Measurements from ENCODE around the gene CERS3. TPM values are rescaled to one million over a fixed set of nuclear protein-coding genes. Genes with fewer than 3 reads are reported as not detected.

The CERS3 gene
- total RNA-seq, 1 donor from 2014 or later, result not detected

GRCh38 chr15:100531823-100532327 lies 3.1 kb upstream of the CERS3 start:
- no peak for TF ChIP-seq CTCF (IDR thresholded peaks at IDR 0.05; ENCODE audit: unreplicated experiment)
- Mint-ChIP-seq H3K27ac (ENCODE audit: unreplicated experiment) (no peak overlapping the region), H3K4me1 (ENCODE audit: unreplicated experiment) (peaks cover 3% of the 10 kb centered on the region), H3K36me3 (ENCODE audit: low read depth, unreplicated experiment) (no peaks in the 10 kb centered on the region), H3K4me3 (ENCODE audit: unreplicated experiment) (no peak overlapping the region), H3K27me3 (ENCODE audit: unreplicated experiment) (no peaks in the 10 kb centered on the region), H3K9me3 (ENCODE audit: unreplicated experiment) (no peaks in the 10 kb centered on the region)
- no peak for DNase-seq (ENCODE audit: low spot score)

- H3K27ac Mint-ChIP-seq (ENCODE audit: unreplicated experiment), result no peak overlapping the region
- H3K9me3 Mint-ChIP-seq (ENCODE audit: unreplicated experiment), result no peaks in the 10 kb centered on the region
- H3K36me3 Mint-ChIP-seq (ENCODE audit: low read depth, unreplicated experiment), result no peaks in the 10 kb centered on the region
- no peak for TF ChIP-seq CTCF (IDR thresholded peaks at IDR 0.05; ENCODE audit: unreplicated experiment)
- peaks cover 3% of the 10 kb centered on the region for H3K4me1 Mint-ChIP-seq (ENCODE audit: unreplicated experiment)
- H3K4me3 Mint-ChIP-seq (ENCODE audit: unreplicated experiment), result no peak overlapping the region
- no peak for DNase-seq (ENCODE audit: low spot score)
- H3K27me3 Mint-ChIP-seq (ENCODE audit: unreplicated experiment), result no peaks in the 10 kb centered on the region
Measured at GRCh38 chr15:100531204-100531603, 2.5 kb upstream of the CERS3 start.

DNA sequence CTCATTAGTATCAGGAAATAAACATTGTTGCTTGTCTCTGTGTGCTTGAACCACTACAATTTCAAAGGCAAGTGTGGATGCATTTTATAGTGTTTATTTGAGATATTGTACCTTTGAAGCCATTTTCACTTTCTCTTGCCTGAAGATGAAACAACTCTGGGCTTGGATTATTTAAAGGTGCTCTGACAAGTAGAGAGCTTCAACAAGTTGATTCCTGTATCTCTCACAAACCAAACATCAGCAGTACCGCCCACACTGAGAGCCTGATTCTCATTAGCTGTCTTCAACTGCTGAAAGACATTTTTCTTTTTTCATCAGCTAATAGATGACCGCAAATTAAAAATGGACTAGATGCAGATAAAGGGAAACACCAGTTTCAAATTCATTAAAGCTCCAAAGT lies 806 bp upstream of the CERS3 start:
- no peaks in the 10 kb centered on the region for H3K36me3 Mint-ChIP-seq (ENCODE audit: low read depth, unreplicated experiment)
- TF ChIP-seq CTCF (IDR thresholded peaks at IDR 0.05; ENCODE audit: unreplicated experiment), result no peak
- DNase-seq (ENCODE audit: low spot score), result no peak
- H3K27me3 Mint-ChIP-seq (ENCODE audit: unreplicated experiment), result no peaks in the 10 kb centered on the region
- no peak overlapping the region for H3K4me3 Mint-ChIP-seq (ENCODE audit: unreplicated experiment)
- peaks cover 3% of the 10 kb centered on the region for H3K4me1 Mint-ChIP-seq (ENCODE audit: unreplicated experiment)
- no peaks in the 10 kb centered on the region for H3K9me3 Mint-ChIP-seq (ENCODE audit: unreplicated experiment)
- H3K27ac Mint-ChIP-seq (ENCODE audit: unreplicated experiment), result no peak overlapping the region

- no peak overlapping the region for H3K4me3 Mint-ChIP-seq (ENCODE audit: unreplicated experiment)
- no peaks in the 10 kb centered on the region for H3K9me3 Mint-ChIP-seq (ENCODE audit: unreplicated experiment)
- peaks cover under 1% of the 10 kb centered on the region for H3K4me1 Mint-ChIP-seq (ENCODE audit: unreplicated experiment)
- no peaks in the 10 kb centered on the region for H3K27me3 Mint-ChIP-seq (ENCODE audit: unreplicated experiment)
- no peak for DNase-seq (ENCODE audit: low spot score)
- no peak overlapping the region for H3K27ac Mint-ChIP-seq (ENCODE audit: unreplicated experiment)
- no peak for TF ChIP-seq CTCF (IDR thresholded peaks at IDR 0.05; ENCODE audit: unreplicated experiment)
- H3K36me3 Mint-ChIP-seq (ENCODE audit: low read depth, unreplicated experiment), result no peaks in the 10 kb centered on the region
Measured at GRCh38 chr15:100526027-100526481, 2.7 kb downstream of the CERS3 start.

GRCh38 chr15:100525436-100525835 lies 3.3 kb downstream of the CERS3 start:
- Mint-ChIP-seq H3K9me3 (ENCODE audit: unreplicated experiment) (no peaks in the 10 kb centered on the region), H3K27ac (ENCODE audit: unreplicated experiment) (no peak overlapping the region), H3K36me3 (ENCODE audit: low read depth, unreplicated experiment) (no peaks in the 10 kb centered on the region), H3K4me1 (ENCODE audit: unreplicated experiment) (peaks cover 2% of the 10 kb centered on the region), H3K27me3 (ENCODE audit: unreplicated experiment) (no peaks in the 10 kb centered on the region), H3K4me3 (ENCODE audit: unreplicated experiment) (no peak overlapping the region)
- TF ChIP-seq CTCF (IDR thresholded peaks at IDR 0.05; ENCODE audit: unreplicated experiment), result no peak
- no peak for DNase-seq (ENCODE audit: low spot score)

All from endothelial cell (in vitro differentiated cells).